HG02885 (cell line): ENCODE results near the gene SAPCD2.

Experiments used
- ATAC-seq: cut with Tn5 transposase; IDR thresholded peaks from one replicate; pipeline ENCODE4 v1.9.1; 2021; ENCODE audit warnings: mild to moderate bottlenecking; ENCODE audit not compliant: unreplicated experiment, poor library complexity

Gene SAPCD2

GRCh38 chr9:137107982-137108381, 37.6 kb upstream of the SAPCD2 start:
- no peak for ATAC-seq

- no peak for ATAC-seq
These were observed 37.1 kb upstream of the SAPCD2 start for GRCh38 chr9:137107312-137107921.

- ATAC-seq, result no peak
These were observed 36.4 kb upstream of the SAPCD2 start for GRCh38 chr9:137106662-137107250.

- no peak for ATAC-seq
These were observed 35.7 kb upstream of the SAPCD2 start for GRCh38 chr9:137105814-137106661.

GRCh38 chr9:137103206-137103999, 33.0 kb upstream of the SAPCD2 start:
- no peak for ATAC-seq

GRCh38 chr9:137099231-137099630, 28.9 kb upstream of the SAPCD2 start:
- no peak for ATAC-seq

- ATAC-seq, result no peak
These were observed 27.6 kb upstream of the SAPCD2 start for GRCh38 chr9:137097761-137098462.

GRCh38 chr9:137096785-137097546, 26.6 kb upstream of the SAPCD2 start:
- no peak for ATAC-seq

- ATAC-seq, result peak; percentile 84
These were observed 25.5 kb upstream of the SAPCD2 start for GRCh38 chr9:137095664-137096517.

- no peak for ATAC-seq
These were observed 19.0 kb upstream of the SAPCD2 start for GRCh38 chr9:137089232-137089947.

- ATAC-seq, result no peak
These were observed 17.8 kb upstream of the SAPCD2 start for GRCh38 chr9:137088121-137088520.

- no peak for ATAC-seq
These were observed 17.1 kb upstream of the SAPCD2 start for GRCh38 chr9:137087409-137087925.

GRCh38 chr9:137086531-137087408, 16.4 kb upstream of the SAPCD2 start, which contains the start of gene MAN1B1:
MAN1B1 (plus strand) TSS chr9:137086985; CDS start chr9:137087000, 15 bp downstream.
- ATAC-seq, result peak; percentile 81

GRCh38 chr9:137085920-137086530, 15.7 kb upstream of the SAPCD2 start:
- ATAC-seq, result peak; percentile 11

- no peak for ATAC-seq
These were observed 14.2 kb upstream of the SAPCD2 start for GRCh38 chr9:137084526-137084925.

GRCh38 chr9:137083394-137084004, 13.1 kb upstream of the SAPCD2 start:
- ATAC-seq, result no peak
